ENCODE measurements around the gene ERC2.

The ERC2 gene

DNA sequence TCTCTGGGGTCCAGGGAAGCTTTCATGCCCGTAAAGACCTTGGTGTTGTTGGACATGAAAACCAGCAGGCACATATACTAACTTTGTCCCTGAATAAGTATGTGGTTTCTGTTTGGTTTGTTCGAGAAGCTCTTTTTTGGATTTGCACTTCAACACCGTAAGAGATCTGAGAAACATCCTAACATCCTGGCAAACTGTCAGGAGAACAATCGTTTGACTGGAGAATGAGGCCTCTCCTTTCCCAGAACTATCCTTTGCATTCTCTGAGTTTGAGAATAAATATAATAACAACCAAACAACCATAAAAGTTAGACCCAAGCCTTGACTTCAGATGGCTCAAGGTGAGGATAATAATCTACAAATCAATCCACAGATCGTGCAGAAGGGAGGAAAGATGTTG lies 750.8 kb downstream of the ERC2 start:
- TF ChIP-seq ZFX (IDR thresholded peaks at IDR 0.05; ENCODE audit: borderline replicate concordance) = no peak
- TF ChIP-seq, protein P1, sequence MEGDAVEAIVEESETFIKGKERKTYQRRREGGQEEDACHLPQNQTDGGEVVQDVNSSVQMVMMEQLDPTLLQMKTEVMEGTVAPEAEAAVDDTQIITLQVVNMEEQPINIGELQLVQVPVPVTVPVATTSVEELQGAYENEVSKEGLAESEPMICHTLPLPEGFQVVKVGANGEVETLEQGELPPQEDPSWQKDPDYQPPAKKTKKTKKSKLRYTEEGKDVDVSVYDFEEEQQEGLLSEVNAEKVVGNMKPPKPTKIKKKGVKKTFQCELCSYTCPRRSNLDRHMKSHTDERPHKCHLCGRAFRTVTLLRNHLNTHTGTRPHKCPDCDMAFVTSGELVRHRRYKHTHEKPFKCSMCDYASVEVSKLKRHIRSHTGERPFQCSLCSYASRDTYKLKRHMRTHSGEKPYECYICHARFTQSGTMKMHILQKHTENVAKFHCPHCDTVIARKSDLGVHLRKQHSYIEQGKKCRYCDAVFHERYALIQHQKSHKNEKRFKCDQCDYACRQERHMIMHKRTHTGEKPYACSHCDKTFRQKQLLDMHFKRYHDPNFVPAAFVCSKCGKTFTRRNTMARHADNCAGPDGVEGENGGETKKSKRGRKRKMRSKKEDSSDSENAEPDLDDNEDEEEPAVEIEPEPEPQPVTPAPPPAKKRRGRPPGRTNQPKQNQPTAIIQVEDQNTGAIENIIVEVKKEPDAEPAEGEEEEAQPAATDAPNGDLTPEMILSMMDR (IDR thresholded peaks at IDR 0.05) = no peak
- no peak overlapping the region for H3K27ac ChIP-seq

GRCh38 chr3:55716611-55717225 lies 751.5 kb downstream of the ERC2 start:
- no peak for TF ChIP-seq ZFX (IDR thresholded peaks at IDR 0.05; ENCODE audit: borderline replicate concordance)
- TF ChIP-seq, protein P1 (IDR thresholded peaks at IDR 0.05) = no peak
- H3K27ac ChIP-seq = no peak overlapping the region

DNA sequence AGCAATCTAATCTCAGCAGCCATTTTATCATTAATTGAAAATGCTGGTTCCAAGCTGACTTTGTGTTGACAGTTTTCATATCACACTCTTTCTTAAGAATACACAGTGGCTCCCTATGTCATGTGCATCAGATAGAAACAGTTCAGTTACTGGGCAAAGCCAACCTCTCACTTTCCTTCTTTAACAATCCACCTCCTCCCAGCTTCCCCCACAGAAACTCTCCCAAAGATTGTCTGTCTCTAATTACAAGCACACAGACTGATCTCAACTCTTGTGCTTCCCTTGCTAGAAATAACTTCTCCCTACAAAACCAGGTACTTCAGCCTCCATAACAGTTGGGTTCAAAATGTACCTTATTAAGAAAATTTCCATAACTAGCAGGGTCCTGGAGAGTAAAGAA lies 752.2 kb downstream of the ERC2 start:
- TF ChIP-seq ZFX (IDR thresholded peaks at IDR 0.05; ENCODE audit: borderline replicate concordance) = no peak
- TF ChIP-seq, protein P1 (IDR thresholded peaks at IDR 0.05) = no peak
- H3K27ac ChIP-seq = no peak overlapping the region

GRCh38 chr3:55714057-55714456 lies 754.2 kb downstream of the ERC2 start:
- no peak for TF ChIP-seq ZFX (IDR thresholded peaks at IDR 0.05; ENCODE audit: borderline replicate concordance)
- TF ChIP-seq, protein P1 (IDR thresholded peaks at IDR 0.05) = no peak
- no peak overlapping the region for H3K27ac ChIP-seq

DNA sequence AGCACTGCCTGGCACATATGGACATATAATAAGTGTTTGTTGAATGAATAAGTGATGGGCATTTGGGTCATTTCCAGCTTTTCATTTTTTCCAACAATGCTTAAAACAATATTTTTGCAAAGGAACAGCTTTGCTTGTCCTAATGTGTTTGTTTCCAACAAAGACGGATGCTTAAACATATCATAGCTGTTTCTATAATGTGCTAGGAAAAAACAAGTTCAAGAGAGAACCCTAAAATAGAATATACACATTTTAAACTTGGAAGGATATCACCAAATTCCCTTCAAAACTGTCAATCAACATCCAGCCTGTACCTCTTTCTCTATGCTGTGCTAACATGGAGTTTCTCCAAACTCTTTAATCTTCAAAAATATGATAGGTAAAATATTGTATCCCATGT lies 756.6 kb downstream of the ERC2 start:
- TF ChIP-seq ZFX (IDR thresholded peaks at IDR 0.05; ENCODE audit: borderline replicate concordance) = no peak
- TF ChIP-seq, protein P1 (IDR thresholded peaks at IDR 0.05) = no peak
- no peak overlapping the region for H3K27ac ChIP-seq

DNA sequence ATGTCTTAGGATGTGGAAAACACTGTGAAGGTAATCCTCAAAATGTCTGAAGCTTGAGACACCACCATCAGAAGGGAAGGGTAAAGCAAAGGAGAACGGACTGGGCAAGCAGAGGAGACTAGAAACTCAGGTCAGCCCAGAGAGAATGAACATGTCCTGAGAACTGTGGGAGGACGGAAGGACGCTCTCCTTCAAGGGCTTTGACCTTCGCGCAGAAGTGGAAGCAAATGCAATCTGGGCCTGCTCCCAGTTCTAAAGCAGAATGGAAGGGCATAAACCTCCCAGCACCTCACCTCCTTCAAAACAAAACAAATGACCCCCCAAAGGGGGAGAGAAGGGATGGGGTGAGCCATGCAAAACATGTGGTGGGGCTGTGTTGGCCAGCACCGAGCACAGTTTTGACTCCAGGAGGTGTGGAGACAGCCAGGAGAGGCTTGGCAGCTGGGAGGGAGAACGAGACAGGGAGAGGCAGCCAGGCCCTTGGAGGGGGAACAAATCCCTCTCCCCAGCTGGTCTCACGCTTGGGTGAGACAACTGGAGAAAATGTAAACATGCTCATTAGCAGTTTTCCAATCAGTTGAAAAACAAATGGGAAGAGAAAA lies 758.8 kb downstream of the ERC2 start:
- no peak overlapping the region for H3K27ac ChIP-seq
- TF ChIP-seq ZFX (IDR thresholded peaks at IDR 0.05; ENCODE audit: borderline replicate concordance) = no peak

DNA sequence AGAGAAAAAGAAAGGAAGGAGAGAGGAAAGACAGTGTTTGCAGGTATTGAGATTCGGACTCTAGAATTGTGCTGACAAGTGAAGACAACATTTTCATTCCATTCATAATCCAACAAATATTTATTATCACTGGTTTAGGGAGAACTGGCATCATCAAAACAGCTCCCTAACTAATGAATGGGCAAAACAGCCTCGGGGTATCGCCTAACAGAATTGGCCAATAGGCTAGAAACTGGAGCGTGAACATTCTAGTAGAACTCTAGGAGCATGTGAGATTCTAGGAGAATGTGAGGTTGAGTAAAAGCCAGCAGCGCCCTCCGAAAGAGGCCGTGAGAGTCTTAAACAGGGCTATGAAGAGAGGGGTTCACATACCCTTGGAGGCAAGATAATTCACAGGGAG lies 759.3 kb downstream of the ERC2 start:
- H3K27ac ChIP-seq = no peak overlapping the region
- TF ChIP-seq, protein P1 (IDR thresholded peaks at IDR 0.05) = no peak
- no peak for TF ChIP-seq ZFX (IDR thresholded peaks at IDR 0.05; ENCODE audit: borderline replicate concordance)

Measured in 22Rv1 (cell line).